ENCODE results near the gene MTHFR.

- TF ChIP-seq ZNF8 (CRISPR knock-in tag; IDR thresholded peaks at IDR 0.05) (no peak), PATZ1 (CRISPR knock-in tag; IDR thresholded peaks at IDR 0.05; ENCODE audit: borderline replicate concordance) (no peak), TOX (CRISPR knock-in tag; IDR thresholded peaks at IDR 0.05; ENCODE audit: borderline replicate concordance) (no peak), TSHZ2 (CRISPR knock-in tag; IDR thresholded peaks at IDR 0.05) (no peak), CREB5 (CRISPR knock-in tag; IDR thresholded peaks at IDR 0.05; ENCODE audit: low read depth) (no peak)
Observed at GRCh38 chr1:11790101-11790879, 15.5 kb downstream of the MTHFR start.
